ENCODE measurements around the gene IQSEC1.
A peak's percentile ranks its signal among the peaks of the same experiment; 100 is the strongest.

Gene IQSEC1

DNA sequence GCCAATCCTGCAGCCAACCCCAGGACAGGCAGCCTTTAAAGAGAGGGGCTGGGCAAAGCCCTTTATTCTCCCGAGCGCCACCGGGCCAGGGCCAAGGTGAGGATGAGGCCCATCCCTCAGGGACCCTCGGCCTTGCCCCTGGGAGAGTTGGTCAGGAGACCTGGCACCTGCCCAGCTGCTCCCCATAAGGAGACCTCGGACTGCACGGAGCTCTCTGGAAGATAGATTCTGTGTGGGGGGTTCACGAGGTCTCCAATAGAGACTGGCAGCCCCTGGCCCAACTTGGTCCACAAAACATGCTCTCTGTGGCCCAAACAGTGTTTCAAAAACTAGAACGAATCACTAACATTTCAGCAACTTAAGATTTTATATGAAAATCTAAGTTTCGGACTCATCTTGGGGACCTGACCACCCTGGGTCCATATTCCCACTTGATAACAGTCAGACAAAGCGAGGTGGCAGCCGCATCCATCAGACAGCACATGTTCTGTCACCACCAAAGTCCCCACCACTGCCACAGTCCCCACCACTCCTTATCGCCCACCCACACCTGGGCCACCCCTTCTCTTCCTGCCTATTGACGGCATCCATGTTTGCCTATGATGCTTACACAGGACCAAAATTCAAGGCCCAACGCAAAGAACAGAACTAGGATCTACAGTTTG is 117.4 kb downstream of the IQSEC1 start:
- Histone ChIP-seq H3K79me2 (peaks cover 69% of the 10 kb centered on the region), H3K9ac (no peak overlapping the region), H3K4me3 (ENCODE audit: low read depth, low read length) (no peak overlapping the region), H3K36me3 (ENCODE audit: control insufficient read depth, insufficient read depth, low read length) (no peaks in the 10 kb centered on the region), H3K27ac (peak overlapping the region; percentile 63), H3K9me3 (ENCODE audit: control insufficient read depth, low read length) (no peaks in the 10 kb centered on the region), H2AFZ (no peak overlapping the region), H3K4me2 (ENCODE audit: low read length) (peak overlapping the region; percentile 40), H3K4me1 (peaks cover 21% of the 10 kb centered on the region), H3K27me3 (ENCODE audit: control insufficient read depth, insufficient read depth, low read length) (no peaks in the 10 kb centered on the region)
- TF ChIP-seq, protein P1, sequence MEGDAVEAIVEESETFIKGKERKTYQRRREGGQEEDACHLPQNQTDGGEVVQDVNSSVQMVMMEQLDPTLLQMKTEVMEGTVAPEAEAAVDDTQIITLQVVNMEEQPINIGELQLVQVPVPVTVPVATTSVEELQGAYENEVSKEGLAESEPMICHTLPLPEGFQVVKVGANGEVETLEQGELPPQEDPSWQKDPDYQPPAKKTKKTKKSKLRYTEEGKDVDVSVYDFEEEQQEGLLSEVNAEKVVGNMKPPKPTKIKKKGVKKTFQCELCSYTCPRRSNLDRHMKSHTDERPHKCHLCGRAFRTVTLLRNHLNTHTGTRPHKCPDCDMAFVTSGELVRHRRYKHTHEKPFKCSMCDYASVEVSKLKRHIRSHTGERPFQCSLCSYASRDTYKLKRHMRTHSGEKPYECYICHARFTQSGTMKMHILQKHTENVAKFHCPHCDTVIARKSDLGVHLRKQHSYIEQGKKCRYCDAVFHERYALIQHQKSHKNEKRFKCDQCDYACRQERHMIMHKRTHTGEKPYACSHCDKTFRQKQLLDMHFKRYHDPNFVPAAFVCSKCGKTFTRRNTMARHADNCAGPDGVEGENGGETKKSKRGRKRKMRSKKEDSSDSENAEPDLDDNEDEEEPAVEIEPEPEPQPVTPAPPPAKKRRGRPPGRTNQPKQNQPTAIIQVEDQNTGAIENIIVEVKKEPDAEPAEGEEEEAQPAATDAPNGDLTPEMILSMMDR (IDR thresholded peaks at IDR 0.05) = no peak

DNA sequence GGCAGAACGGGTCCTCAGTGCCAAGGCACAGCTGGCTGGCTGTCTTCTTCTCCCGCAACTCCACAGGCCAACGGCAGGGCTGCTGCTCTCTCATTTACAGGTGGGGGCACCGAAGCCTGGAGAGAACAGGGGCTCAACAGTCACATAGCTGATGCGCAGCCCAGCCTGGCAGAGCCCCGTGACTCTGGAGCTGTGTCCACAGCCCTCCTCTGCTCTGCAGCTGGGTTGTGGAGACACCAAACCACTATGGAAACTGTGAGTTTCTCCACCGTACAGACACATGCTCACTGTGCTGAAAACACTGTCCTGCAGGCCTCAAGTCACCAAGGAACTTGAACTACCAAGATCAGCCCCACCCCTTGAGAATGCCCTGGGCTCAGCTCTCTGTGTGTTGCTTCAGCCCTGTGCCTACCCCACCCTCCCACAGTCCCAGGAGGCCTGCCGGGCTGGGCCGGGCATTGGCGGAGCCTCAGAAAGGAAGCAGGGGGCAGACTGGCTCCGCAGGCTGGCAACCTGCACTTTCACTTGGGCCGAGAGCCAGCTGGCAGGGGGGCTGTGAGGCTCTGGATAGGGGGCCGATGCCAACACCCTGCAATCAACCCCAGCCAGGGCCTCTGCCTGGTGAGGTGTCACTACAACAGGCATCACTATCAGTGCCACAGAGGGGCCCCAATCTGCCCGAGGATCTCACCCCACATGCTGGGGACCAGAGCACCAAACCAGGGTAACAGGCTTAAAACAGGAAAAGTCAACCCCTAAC is 118.2 kb downstream of the IQSEC1 start:
- H3K36me3 ChIP-seq (ENCODE audit: control insufficient read depth, insufficient read depth, low read length) = no peaks in the 10 kb centered on the region
- peaks cover 21% of the 10 kb centered on the region for H3K4me1 ChIP-seq
- H3K9me3 ChIP-seq (ENCODE audit: control insufficient read depth, low read length) = no peaks in the 10 kb centered on the region

DNA sequence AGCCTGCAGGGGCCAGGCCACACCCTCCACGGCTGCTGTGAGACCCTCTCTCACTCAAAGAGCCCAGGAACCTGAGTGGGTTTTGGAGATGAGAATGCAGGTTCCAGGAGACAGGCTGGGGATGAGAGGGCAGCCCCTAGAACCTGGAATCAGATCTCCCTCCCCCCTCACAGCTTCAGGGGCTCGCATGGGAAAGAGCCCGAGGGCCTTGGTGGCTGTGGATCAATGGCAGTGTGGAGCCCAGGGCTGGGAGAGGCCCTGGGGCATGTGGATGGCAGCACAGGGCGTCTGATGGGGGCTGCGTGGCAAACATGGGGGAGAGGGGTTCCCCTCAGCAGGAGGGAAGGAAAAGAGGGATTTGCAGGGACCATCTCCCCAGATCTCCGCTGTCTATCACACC is 119.0 kb downstream of the IQSEC1 start:
- Histone ChIP-seq H2AFZ (no peak overlapping the region), H3K79me2 (peaks cover 71% of the 10 kb centered on the region), H3K9me3 (ENCODE audit: control insufficient read depth, low read length) (no peaks in the 10 kb centered on the region), H3K4me3 (ENCODE audit: low read depth, low read length) (no peak overlapping the region), H3K4me1 (peaks cover 21% of the 10 kb centered on the region), H3K9ac (no peak overlapping the region), H3K36me3 (ENCODE audit: control insufficient read depth, insufficient read depth, low read length) (no peaks in the 10 kb centered on the region), H3K27me3 (ENCODE audit: control insufficient read depth, insufficient read depth, low read length) (no peaks in the 10 kb centered on the region), H3K27ac (no peak overlapping the region), H3K4me2 (ENCODE audit: low read length) (no peak overlapping the region)
- TF ChIP-seq, protein P1 (IDR thresholded peaks at IDR 0.05) = no peak

More for the DNA sequence above, 118.2 kb downstream of the IQSEC1 start:
- no peaks in the 10 kb centered on the region for H3K27me3 ChIP-seq (ENCODE audit: control insufficient read depth, insufficient read depth, low read length)
- H3K4me2 ChIP-seq (ENCODE audit: low read length) = peak overlapping the region; percentile 40
- H3K4me3 ChIP-seq (ENCODE audit: low read depth, low read length) = no peak overlapping the region
- H3K79me2 ChIP-seq = peaks cover 70% of the 10 kb centered on the region
- H3K9ac ChIP-seq = no peak overlapping the region
- TF ChIP-seq, protein P1 (IDR thresholded peaks at IDR 0.05) = peak; percentile 29
- peak overlapping the region; percentile 63 for H3K27ac ChIP-seq
- no peak overlapping the region for H2AFZ ChIP-seq

- H2AFZ ChIP-seq = no peak overlapping the region
- TF ChIP-seq, protein P1 (IDR thresholded peaks at IDR 0.05) = no peak
These were observed 119.8 kb downstream of the IQSEC1 start for GRCh38 chr3:12953201-12953995.

More at GRCh38 chr3:12953201-12953995, 119.8 kb downstream of the IQSEC1 start:
- Histone ChIP-seq H3K4me3 (ENCODE audit: low read depth, low read length) (no peak overlapping the region), H3K36me3 (ENCODE audit: control insufficient read depth, insufficient read depth, low read length) (no peaks in the 10 kb centered on the region), H3K27ac (no peak overlapping the region), H3K27me3 (ENCODE audit: control insufficient read depth, insufficient read depth, low read length) (no peaks in the 10 kb centered on the region), H3K4me1 (peaks cover 23% of the 10 kb centered on the region), H3K9me3 (ENCODE audit: control insufficient read depth, low read length) (no peaks in the 10 kb centered on the region), H3K9ac (no peak overlapping the region), H3K4me2 (ENCODE audit: low read length) (no peak overlapping the region), H3K79me2 (peaks cover 73% of the 10 kb centered on the region)

All from parathyroid adenoma (tissue), 2 donors.